HEK293 (cell line): ENCODE data around the gene S100A4.
"Not testable (repeated sequence)": the region's sequence is repeated elsewhere in the genome, so short reads cannot be mapped to it uniquely, and the experiment has no call there.

Source experiments
- CTCF ChIA-PET: fragments of 350-600 bp; formaldehyde crosslinking; extraction: SDS; loops from one replicate; lab custom pipeline; 2021; ENCODE audit warnings: antibody characterized with exemption; lab: Yijun Ruan, JAX
- POLR2A ChIA-PET: fragments of 300-600 bp; formaldehyde crosslinking; extraction: SDS; loops from one replicate; lab custom pipeline; 2020; ENCODE audit warnings: antibody characterized with exemption, inconsistent platforms; lab: Yijun Ruan, JAX
- H3K27ac ChIP-seq: fragments of 200-500 bp; sonication (Bioruptor generic); 2 replicates; pipeline ENCODE4 v1.5.1; 2014; ENCODE audit warnings: low read depth, low read length, control low read depth, inconsistent platforms; ENCODE audit errors: extremely low read depth
- H3K36me3 ChIP-seq, 2 experiments: fragments of 200-500 bp in 1 of 2; sonication (Bioruptor generic) in 1 of 2; 1 replicate in 1 of 2; 2 replicates in 1 of 2; pipeline ENCODE4 v1.5.1; 2014 to 2017; ENCODE audit warnings: inconsistent platforms in 2 of 2, low read length in 2 of 2; ENCODE audit not compliant: control insufficient read depth in 2 of 2, insufficient read depth in 1 of 2
- H3K4me1 ChIP-seq: fragments of 200-500 bp; sonication (Bioruptor generic); 2 replicates; pipeline ENCODE4 v1.5.1; 2014; ENCODE audit warnings: mild to moderate bottlenecking, low read length, inconsistent platforms; ENCODE audit not compliant: control insufficient read depth, insufficient read depth
- H3K4me3 ChIP-seq: 2 replicates; pipeline ENCODE4 v1.5.1; 2011; ENCODE audit warnings: low read depth, mild to moderate bottlenecking, control low read depth, low read length, moderate library complexity
- H3K9me3 ChIP-seq: fragments of 200-500 bp; sonication (Bioruptor generic); 2 replicates; pipeline ENCODE4 v1.5.1; 2014; ENCODE audit warnings: low read depth, low read length, inconsistent platforms; ENCODE audit not compliant: control insufficient read depth, insufficient read depth
- INSM2 ChIP-seq: fragments of 450-650 bp; formaldehyde crosslinking; IDR thresholded peaks from 2 replicates; pipeline ENCODE4 v1.5.1; 2016; ENCODE audit warnings: missing biosample characterization, missing genetic modification characterization
- TRIM28 ChIP-seq: IDR thresholded peaks from 2 replicates; pipeline ENCODE4 v1.6.1; 2011; ENCODE audit warnings: low read length, control low read depth, borderline replicate concordance
- ZNF112 ChIP-seq: fragments of 450-650 bp; formaldehyde crosslinking; IDR thresholded peaks from 2 replicates; pipeline ENCODE4 v1.5.0; 2017; ENCODE audit warnings: missing biosample characterization, missing genetic modification characterization
- ZNF121 ChIP-seq: fragments of 450-650 bp; formaldehyde crosslinking; IDR thresholded peaks from 2 replicates; pipeline ENCODE4 v1.5.1; 2016; ENCODE audit warnings: missing biosample characterization, missing genetic modification characterization
- ZNF157 ChIP-seq: fragments of 450-650 bp; formaldehyde crosslinking; IDR thresholded peaks from 2 replicates; pipeline ENCODE4 v1.5.1; 2016; ENCODE audit warnings: missing biosample characterization, missing genetic modification characterization
- ZNF16 ChIP-seq: fragments of 450-650 bp; formaldehyde crosslinking; IDR thresholded peaks from 2 replicates; pipeline ENCODE4 v1.5.1; 2016; ENCODE audit warnings: low read depth, missing biosample characterization, missing genetic modification characterization
- ZNF175 ChIP-seq: fragments of 450-650 bp; formaldehyde crosslinking; IDR thresholded peaks from 2 replicates; pipeline ENCODE4 v1.5.1; 2016; ENCODE audit warnings: missing biosample characterization, missing genetic modification characterization
- ZNF266 ChIP-seq: fragments of 450-650 bp; formaldehyde crosslinking; IDR thresholded peaks from 2 replicates; pipeline ENCODE4 v1.5.1; 2016; ENCODE audit warnings: missing biosample characterization, missing genetic modification characterization, low read depth
- ZNF274 ChIP-seq, 2 experiments: fragments of 200-500 bp in 1 of 2; fragments of 450-650 bp in 1 of 2; sonication (Bioruptor generic) in 1 of 2; formaldehyde crosslinking in 1 of 2; IDR thresholded peaks; 2 replicates each; pipeline versions ENCODE4 v1.5.1 to v1.6.1; 2014 to 2016; ENCODE audit warnings: borderline replicate concordance in 1 of 2, inconsistent platforms in 1 of 2, low read length in 1 of 2, missing biosample characterization in 1 of 2, missing genetic modification characterization in 1 of 2
- ZNF341 ChIP-seq: fragments of 450-650 bp; formaldehyde crosslinking; IDR thresholded peaks from 2 replicates; pipeline ENCODE4; 2016; ENCODE audit warnings: low read depth, missing biosample characterization, missing genetic modification characterization
- ZNF529 ChIP-seq: fragments of 450-650 bp; formaldehyde crosslinking; IDR thresholded peaks from 2 replicates; pipeline ENCODE4 v1.5.1; 2017; ENCODE audit warnings: missing genetic modification characterization, missing biosample characterization; ENCODE audit not compliant: insufficient replicate concordance
- ZNF670 ChIP-seq: fragments of 450-650 bp; formaldehyde crosslinking; IDR thresholded peaks from 2 replicates; pipeline ENCODE4 v1.5.1; 2016; ENCODE audit warnings: missing biosample characterization, missing genetic modification characterization, low read depth
- ZNF76 ChIP-seq: fragments of 450-650 bp; formaldehyde crosslinking; IDR thresholded peaks from 2 replicates; pipeline ENCODE4; 2016; ENCODE audit warnings: low read depth, missing biosample characterization, missing genetic modification characterization, borderline replicate concordance
- TF ChIP-seq, protein P1 (sequence below): fragments of 450-650 bp; formaldehyde crosslinking; IDR thresholded peaks from 2 replicates; pipeline ENCODE4 v1.5.1; 2016; ENCODE audit warnings: missing biosample characterization, missing genetic modification characterization

Gene S100A4

GRCh38 chr1:153588482-153588881 lies 42.9 kb upstream of the S100A4 start:
- POLR2A ChIA-PET: interaction anchor here (0.7 to 1.0 kb wide), 2 partner anchors 37 to 45 kb away, joined by 3 to 5 read pairs; partner anchors contain the start of gene CHTOP
- Histone ChIP-seq H3K4me1 (no peaks in the 10 kb centered on the region), H3K36me3 (no peaks in the 10 kb centered on the region)
- TF ChIP-seq ZNF76 (no peak), ZNF529 (no peak), TRIM28 (no peak), ZNF175 (tag by site-specific recombination) (no peak), ZNF341 (tag by site-specific recombination) (no peak), ZNF157 (no peak), ZNF274 (IDR thresholded peaks at IDR 0.05; ENCODE audit: low read length) (no peak), ZNF274 (tag by site-specific recombination; IDR thresholded peaks at IDR 0.05; ENCODE audit: borderline replicate concordance) (no peak), INSM2 (tag by site-specific recombination) (no peak), ZNF16 (tag by site-specific recombination) (no peak)
- TF ChIP-seq, protein P1, sequence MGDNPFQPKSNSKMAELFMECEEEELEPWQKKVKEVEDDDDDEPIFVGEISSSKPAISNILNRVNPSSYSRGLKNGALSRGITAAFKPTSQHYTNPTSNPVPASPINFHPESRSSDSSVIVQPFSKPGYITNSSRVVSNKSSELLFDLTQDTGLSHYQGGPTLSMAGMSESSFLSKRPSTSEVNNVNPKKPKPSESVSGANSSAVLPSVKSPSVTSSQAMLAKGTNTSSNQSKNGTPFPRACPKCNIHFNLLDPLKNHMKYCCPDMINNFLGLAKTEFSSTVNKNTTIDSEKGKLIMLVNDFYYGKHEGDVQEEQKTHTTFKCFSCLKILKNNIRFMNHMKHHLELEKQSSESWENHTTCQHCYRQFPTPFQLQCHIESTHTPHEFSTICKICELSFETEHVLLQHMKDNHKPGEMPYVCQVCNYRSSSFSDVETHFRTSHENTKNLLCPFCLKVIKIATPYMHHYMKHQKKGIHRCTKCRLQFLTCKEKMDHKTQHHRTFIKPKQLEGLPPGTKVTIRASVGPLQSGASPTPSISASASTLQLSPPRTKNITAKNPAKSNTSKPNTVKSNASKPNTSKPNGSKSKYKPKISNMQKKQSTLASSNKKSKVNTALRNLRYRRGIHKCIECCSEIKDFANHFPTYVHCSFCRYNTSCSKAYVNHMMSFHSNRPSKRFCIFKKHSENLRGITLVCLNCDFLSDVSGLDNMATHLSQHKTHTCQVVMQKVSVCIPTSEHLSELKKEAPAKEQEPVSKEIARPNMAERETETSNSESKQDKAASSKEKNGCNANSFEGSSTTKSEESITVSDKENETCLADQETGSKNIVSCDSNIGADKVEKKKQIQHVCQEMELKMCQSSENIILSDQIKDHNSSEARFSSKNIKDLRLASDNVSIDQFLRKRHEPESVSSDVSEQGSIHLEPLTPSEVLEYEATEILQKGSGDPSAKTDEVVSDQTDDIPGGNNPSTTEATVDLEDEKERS: no peak
- TF ChIP-seq, all 188 proteins: peak for 0
- H3K27ac ChIP-seq: no peak overlapping the region
- CTCF ChIA-PET: interaction anchor here (0.7 kb wide), 2 partner anchors 12 to 1887 kb away, joined by 3 read pairs; no protein-coding TSS in a partner anchor
- no peak overlapping the region for H3K4me3 ChIP-seq
- no peaks in the 10 kb centered on the region for H3K9me3 ChIP-seq

DNA sequence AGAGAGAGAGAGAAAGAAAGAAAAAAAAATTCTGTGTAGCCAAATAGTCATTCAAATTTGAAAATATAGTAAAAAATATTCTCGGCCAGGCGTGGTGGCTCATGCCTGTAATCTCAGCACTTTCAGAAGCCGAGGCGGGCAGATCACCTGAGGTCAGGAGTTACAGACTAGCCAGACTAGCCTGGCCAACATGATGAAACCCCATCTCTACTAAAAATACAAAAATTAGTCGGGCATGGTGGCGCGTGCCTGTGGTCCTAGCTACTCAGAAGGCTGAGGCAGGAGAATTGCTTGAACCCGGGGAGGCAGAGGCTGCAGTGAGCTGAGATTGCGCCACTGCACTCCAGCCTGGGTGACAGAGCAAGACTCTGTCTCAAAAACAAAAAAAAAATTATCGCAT lies 42.4 kb upstream of the S100A4 start:
- not testable (repeated sequence) for H3K9me3 ChIP-seq

GRCh38 chr1:153587314-153587713 lies 41.7 kb upstream of the S100A4 start:
- Histone ChIP-seq H3K4me3 (no peak overlapping the region), H3K36me3 (no peaks in the 10 kb centered on the region), H3K4me1 (no peaks in the 10 kb centered on the region), H3K27ac (no peak overlapping the region), H3K9me3 (no peaks in the 10 kb centered on the region)
- 0 out of 2 replicates have a peak, but pooled peaks have one; percentile 35 for TF ChIP-seq ZNF121 (tag by site-specific recombination)
- TF ChIP-seq ZNF670: no peak
- ChIA-PET POLR2A (interaction anchor here (1.1 kb wide), 1 partner anchor 9 kb away, joined by 3 read pairs; no protein-coding TSS in a partner anchor), CTCF (interaction anchor here (1.0 to 1.4 kb wide), 2 partner anchors 40 to 43 kb away, joined by 3 to 6 read pairs; partner anchors contain the start of gene S100A13)

More for the DNA sequence above, 42.4 kb upstream of the S100A4 start:
- not testable (repeated sequence) for H3K27ac ChIP-seq, H3K36me3 ChIP-seq, H3K4me1 ChIP-seq, H3K4me3 ChIP-seq
- CTCF ChIA-PET: interaction anchor here (0.7 kb wide), 2 partner anchors 12 to 1887 kb away, joined by 3 read pairs; no protein-coding TSS in a partner anchor
- POLR2A ChIA-PET: interaction anchor here (0.7 to 1.0 kb wide), 2 partner anchors 38 to 46 kb away, joined by 3 to 5 read pairs; partner anchors contain the start of gene CHTOP

GRCh38 chr1:153586347-153586746 lies 40.7 kb upstream of the S100A4 start:
- TF ChIP-seq ZNF112 (tag by site-specific recombination) (no peak), ZNF266 (peak; percentile 61; the same call in 1 of the 2 replicates)
- H3K36me3 ChIP-seq: no peaks in the 10 kb centered on the region
- no peak overlapping the region for H3K4me3 ChIP-seq
- ChIA-PET CTCF (interaction anchor here (0.9 to 1.4 kb wide), 3 partner anchors 9 to 76 kb away, joined by 4 to 6 read pairs (median 4); partner anchors contain the start of gene S100A13), POLR2A (interaction anchor here (1.1 kb wide), 1 partner anchor 10 kb away, joined by 3 read pairs; no protein-coding TSS in a partner anchor)
- H3K27ac ChIP-seq: no peak overlapping the region
- H3K9me3 ChIP-seq: no peaks in the 10 kb centered on the region
- no peaks in the 10 kb centered on the region for H3K4me1 ChIP-seq
